Lung (tissue), 12 donors: ENCODE data around the gene GGA3. TPM values are rescaled to one million over a fixed set of nuclear protein-coding genes. Genes with fewer than 3 reads are reported as not detected.

Source experiments
- ATAC-seq: fragments of 200-7000 bp; cut with Tn5 transposase; one replicate; pipeline ENCODE4 v1.9.1; 2020; ENCODE audit warnings: moderate number of reproducible peaks; ENCODE audit not compliant: insufficient read depth, low FRiP score
- DNase-seq, 3 donors: peaks; one replicate each; pipeline ENCODE4 v3.0.0-alpha.2; 2013 to 2017
- H3K27ac ChIP-seq, 2 donors: one replicate each; pipeline ENCODE4 v1.5.1; 2013; ENCODE audit warnings: mild to moderate bottlenecking in 2 of 2, moderate library complexity in 2 of 2, control low read depth in 1 of 2, inconsistent platforms in 1 of 2, low read depth in 1 of 2, low read length in 1 of 2
- H3K27me3 ChIP-seq, 3 donors: one replicate each; pipeline ENCODE4 v1.5.1; 2013; ENCODE audit warnings: low read length in 2 of 3; ENCODE audit not compliant: control insufficient read depth in 3 of 3, insufficient read depth in 3 of 3
- H3K36me3 ChIP-seq, 4 donors: one replicate each; pipeline ENCODE4 v1.5.1; 2013; ENCODE audit warnings: low read length in 4 of 4, mild to moderate bottlenecking in 1 of 4, moderate library complexity in 1 of 4; ENCODE audit not compliant: control insufficient read depth in 4 of 4, insufficient read depth in 4 of 4
- H3K4me1 ChIP-seq, 5 donors: one replicate each; pipeline ENCODE4 v1.5.1; 2013; ENCODE audit warnings: low read length in 5 of 5, mild to moderate bottlenecking in 2 of 5, moderate library complexity in 1 of 5; ENCODE audit not compliant: control insufficient read depth in 5 of 5, insufficient read depth in 5 of 5
- H3K4me3 ChIP-seq: one replicate; pipeline ENCODE4 v1.5.1; 2013; ENCODE audit warnings: mild to moderate bottlenecking, control low read depth, moderate library complexity
- H3K9ac ChIP-seq, 2 donors: one replicate each; pipeline ENCODE4 v1.5.1; 2013; ENCODE audit warnings: low read length in 2 of 2, control low read depth in 1 of 2; ENCODE audit not compliant: insufficient read depth in 1 of 2
- H3K9me3 ChIP-seq, 4 donors: one replicate each; pipeline ENCODE4 v1.5.1; 2013; ENCODE audit warnings: low read length in 3 of 4, mild to moderate bottlenecking in 1 of 4, moderate library complexity in 1 of 4; ENCODE audit not compliant: control insufficient read depth in 4 of 4, insufficient read depth in 3 of 4
- CTCF ChIP-seq: IDR thresholded peaks from 2 replicates; pipeline ENCODE4 v1.5.1; 2012; ENCODE audit warnings: mild to moderate bottlenecking; ENCODE audit errors: control extremely low read depth, extremely low read depth
- WGBS, 2 donors: extraction: QIAGEN DNeasy Blood & Tissue Kit; methylation state at CpG; one replicate each; pipeline ENCODE4 v1.1.7; 2013; 5-methylcytosine and 5-hydroxymethylcytosine counted together
- polyA plus RNA-seq, 2 donors: library from polyadenylated mRNA; stranded (reverse); fragments of 200-250 nt; gene quantifications; one replicate each; pipeline ENCODE4 v1.2.1, GENCODE V29; 2013
- total RNA-seq, 2 donors: library from RNA; depleted of rRNA in 1 of 2; stranded (reverse); fragments of >200 nt in 1 of 2; gene quantifications; one replicate each; pipeline ENCODE4 v1.2.1, GENCODE V29; 2014 to 2021
- donor health status: control.
- donor health status: control.
- donor health status: Bipolar disorder and iron deficiency.
- donor health status: healthy.
- donor health status: DM: yes; HTN: yes; CAD: no.

The GGA3 gene
- total and polyA plus RNA-seq, 4 donors: 22.8 to 42.4 (median 31.1) TPM

DNA sequence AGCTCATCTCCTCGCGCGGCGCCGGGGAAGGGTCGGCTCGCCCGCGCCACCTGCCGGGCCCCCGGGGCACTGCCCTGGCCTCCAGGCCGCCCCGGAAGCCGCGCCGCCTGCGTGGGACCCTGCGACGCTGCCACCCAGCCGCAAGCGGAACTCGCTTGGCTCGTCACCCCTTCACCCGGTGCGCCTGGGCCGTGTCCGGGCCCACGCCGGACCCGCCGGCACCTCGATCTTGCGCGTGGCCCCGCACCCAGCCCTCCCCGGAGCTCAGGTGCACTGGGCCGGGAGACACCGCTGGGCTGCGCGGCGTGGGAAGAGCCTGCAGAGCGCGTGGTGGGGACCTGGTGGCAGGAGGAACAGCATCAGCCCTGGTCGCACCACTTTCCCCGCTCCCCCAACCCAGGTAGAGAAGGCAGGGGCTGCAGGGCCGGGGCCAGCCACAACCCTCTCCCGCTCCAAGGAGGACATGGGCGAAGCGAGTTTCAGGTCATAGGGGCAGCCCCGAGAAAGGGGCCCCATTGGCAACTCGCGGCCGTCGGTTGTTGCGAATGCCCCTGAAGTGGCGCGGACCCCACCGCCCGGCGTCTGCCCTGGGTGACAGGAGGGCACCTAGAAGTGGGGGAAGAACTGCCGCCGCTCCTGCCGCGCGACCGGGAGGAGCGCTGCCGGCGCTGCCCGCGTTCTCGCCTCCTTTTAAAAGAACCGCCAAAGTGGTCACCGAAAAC is 10.0 kb upstream of the GGA3 start:
- H3K4me3 ChIP-seq: peak overlapping the region; percentile 78
- no peak overlapping the region for H3K9ac ChIP-seq
- no peaks in the 10 kb centered on the region for H3K27me3 ChIP-seq
- DNase-seq (peak; percentile 49 to 83 (median 72)), ATAC-seq (peak; percentile 87)
- H3K9me3 ChIP-seq: no peaks in the 10 kb centered on the region
- TF ChIP-seq CTCF: peak; percentile 57
- H3K27ac ChIP-seq: peak overlapping the region; percentile 75 to 95
- H3K36me3 ChIP-seq: peaks cover 0 to 14% (median under 1%) of the 10 kb centered on the region in 4 donors
- H3K4me1 ChIP-seq: peaks cover 0 to 27% (median 3%) of the 10 kb centered on the region in 5 donors
- WGBS, 2 donors: 0 to 1% methylated on average over 61 to 74 of the region's 74 CpGs

GRCh38 chr17:75270966-75271232 is 9.5 kb upstream of the GGA3 start, which contains the start of gene MIF4GD:
MIF4GD (minus strand) TSS chr17:75271231; CDS start chr17:75270195, 1,036 bp downstream.
- H3K9me3 ChIP-seq: no peaks in the 10 kb centered on the region
- DNase-seq (peak in 1 of 3 donors; percentile 86), ATAC-seq (no peak)
- whole genome bisulfite sequencing, 2 donors: 0 to 1% methylated on average over 27 to 39 of the region's 39 CpGs
- H3K4me3 ChIP-seq: peak within 1 kb of the TSS; percentile 78
- H3K4me1 ChIP-seq: peaks cover 0 to 27% (median 3%) of the 10 kb centered on the region in 5 donors
- no peaks in the 10 kb centered on the region for H3K27me3 ChIP-seq
- H3K36me3 ChIP-seq: peaks cover 3 to 17% (median 4%) of the 10 kb centered on the region in 4 donors
- H3K9ac ChIP-seq: peak within 1 kb of the TSS; percentile 11 to 56
- H3K27ac ChIP-seq: peak within 1 kb of the TSS; percentile 95
- no peak for TF ChIP-seq CTCF

- no peak for TF ChIP-seq CTCF
- no peaks in the 10 kb centered on the region for H3K27me3 ChIP-seq
- peaks cover 0 to 27% (median 3%) of the 10 kb centered on the region in 5 donors for H3K4me1 ChIP-seq
- 0 to 1% methylated on average over 47 of the region's 47 CpGs for WGBS, 2 donors
- peak overlapping the region; percentile 11 to 56 for H3K9ac ChIP-seq
- no peaks in the 10 kb centered on the region for H3K9me3 ChIP-seq
- DNase-seq (peak; percentile 72 to 76 (median 75)), ATAC-seq (peak; percentile 39)
- H3K36me3 ChIP-seq: peaks cover 3 to 19% (median 7%) of the 10 kb centered on the region in 4 donors
- peak overlapping the region; percentile 73 for H3K4me3 ChIP-seq
- peak overlapping the region; percentile 92 to 95 for H3K27ac ChIP-seq
Measured at GRCh38 chr17:75270218-75270965, 9.0 kb upstream of the GGA3 start.
